T-helper 1 cell treated with Interleukin-12 subunit alpha and Interleukin-12 subunit beta and Interleukin-4 antibody, amounts not matched to agents 30 μg/mL and 1 μg/mL, for 36 hours (primary cell): ENCODE measurements around the gene ZNF324.
A peak's percentile ranks its signal among the peaks of the same experiment; 100 is the strongest.
"Not testable (repeated sequence)": the region's sequence is repeated elsewhere in the genome, so short reads cannot be mapped to it uniquely, and the experiment has no call there.

ENCODE experiments used
- H3K27ac Mint-ChIP-seq: one replicate; pipeline ENCODE4 v1.8.0; 2021; ENCODE audit warnings: mild to moderate bottlenecking, mixed read lengths
- H3K27me3 Mint-ChIP-seq: one replicate; pipeline ENCODE4 v1.8.0; 2021; ENCODE audit warnings: low read depth, mixed read lengths
- H3K36me3 Mint-ChIP-seq: one replicate; pipeline ENCODE4 v1.8.0; 2021; ENCODE audit warnings: low read depth, mixed read lengths
- H3K4me1 Mint-ChIP-seq: one replicate; pipeline ENCODE4 v1.8.0; 2021; ENCODE audit warnings: low read depth, mixed read lengths
- H3K4me3 Mint-ChIP-seq: one replicate; pipeline ENCODE4 v1.8.0; 2021; ENCODE audit warnings: mild to moderate bottlenecking, moderate library complexity, mixed read lengths
- H3K9me3 Mint-ChIP-seq: one replicate; pipeline ENCODE4 v1.8.0; 2021; ENCODE audit warnings: mixed read lengths

The ZNF324 gene

DNA sequence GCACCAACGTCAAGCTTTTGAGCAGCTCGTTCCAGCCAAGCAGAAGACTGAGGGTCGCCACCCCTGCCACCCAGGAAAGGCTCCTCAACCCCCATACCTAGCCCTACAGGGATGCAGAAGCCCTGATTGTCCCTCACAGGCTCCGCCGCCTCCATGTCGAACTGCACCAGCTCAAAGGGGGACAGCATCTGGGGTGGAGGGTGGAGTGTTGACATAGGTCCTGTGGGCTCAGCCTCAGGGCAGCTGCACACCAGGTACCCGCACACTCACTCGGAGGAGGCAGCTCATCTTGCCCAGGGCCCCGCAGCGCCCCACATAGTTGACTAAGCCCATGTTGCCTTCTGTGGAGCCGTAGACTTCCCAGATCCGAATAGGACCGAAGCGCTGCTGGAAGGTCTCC lies 33.4 kb downstream of the ZNF324 start:
- Mint-ChIP-seq H3K36me3 (no peaks in the 10 kb centered on the region), H3K27ac (no peak overlapping the region), H3K4me3 (no peak overlapping the region), H3K27me3 (no peaks in the 10 kb centered on the region), H3K9me3 (peaks cover 11% of the 10 kb centered on the region), H3K4me1 (peaks cover 19% of the 10 kb centered on the region)

DNA sequence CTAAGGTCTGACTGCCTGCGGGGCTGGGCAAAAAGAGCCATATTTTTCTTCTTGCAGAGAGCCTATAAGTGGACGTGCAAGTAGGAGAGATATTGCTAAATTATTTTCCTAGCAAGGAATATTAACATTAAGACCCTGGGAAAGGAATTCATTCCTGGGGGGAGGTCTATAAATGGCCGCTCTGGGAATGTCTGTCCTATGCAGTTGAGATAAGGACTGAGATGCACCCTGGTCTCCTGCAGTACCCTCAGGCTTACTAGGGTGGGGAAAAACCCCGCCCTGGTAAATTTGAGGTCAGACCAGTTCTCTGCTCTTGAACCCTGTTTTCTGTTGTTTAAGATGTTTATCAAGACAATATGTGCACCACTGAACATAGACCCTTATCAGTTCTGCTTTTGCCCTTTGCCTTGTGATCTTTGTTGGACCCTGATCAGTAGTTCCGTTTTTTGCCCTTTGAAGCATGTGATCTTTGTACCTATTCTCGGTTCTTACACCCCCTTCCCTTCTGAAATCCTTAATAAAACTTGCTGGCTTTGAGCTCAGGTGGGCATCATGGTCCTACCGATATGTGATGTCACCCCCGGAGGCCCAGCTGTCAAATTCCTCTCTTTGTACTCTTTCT lies 40.8 kb downstream of the ZNF324 start:
- not testable (repeated sequence) for H3K36me3 Mint-ChIP-seq, H3K4me1 Mint-ChIP-seq, H3K27ac Mint-ChIP-seq, H3K27me3 Mint-ChIP-seq, H3K4me3 Mint-ChIP-seq, H3K9me3 Mint-ChIP-seq

DNA sequence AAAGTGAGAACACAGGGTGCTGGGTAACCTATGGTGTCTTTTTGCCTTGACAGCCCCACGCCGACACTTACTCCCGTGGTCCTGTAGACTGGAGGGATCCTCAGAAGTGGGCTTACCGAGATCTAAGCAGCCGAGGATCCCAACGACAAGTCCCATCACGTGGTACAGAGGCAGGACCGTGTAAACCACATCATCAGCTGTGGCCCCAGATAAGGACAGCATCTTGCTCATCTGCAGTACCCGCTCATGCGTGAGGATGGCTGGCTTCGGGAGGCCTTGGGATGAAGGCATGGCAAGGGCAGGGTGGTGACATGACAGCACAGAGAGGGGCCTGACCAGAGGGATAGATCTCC lies 42.8 kb downstream of the ZNF324 start:
- Mint-ChIP-seq H3K36me3 (peaks cover 2% of the 10 kb centered on the region), H3K4me3 (no peak overlapping the region), H3K27me3 (no peaks in the 10 kb centered on the region), H3K9me3 (peaks cover 7% of the 10 kb centered on the region), H3K4me1 (peaks cover 6% of the 10 kb centered on the region), H3K27ac (no peak overlapping the region)

DNA sequence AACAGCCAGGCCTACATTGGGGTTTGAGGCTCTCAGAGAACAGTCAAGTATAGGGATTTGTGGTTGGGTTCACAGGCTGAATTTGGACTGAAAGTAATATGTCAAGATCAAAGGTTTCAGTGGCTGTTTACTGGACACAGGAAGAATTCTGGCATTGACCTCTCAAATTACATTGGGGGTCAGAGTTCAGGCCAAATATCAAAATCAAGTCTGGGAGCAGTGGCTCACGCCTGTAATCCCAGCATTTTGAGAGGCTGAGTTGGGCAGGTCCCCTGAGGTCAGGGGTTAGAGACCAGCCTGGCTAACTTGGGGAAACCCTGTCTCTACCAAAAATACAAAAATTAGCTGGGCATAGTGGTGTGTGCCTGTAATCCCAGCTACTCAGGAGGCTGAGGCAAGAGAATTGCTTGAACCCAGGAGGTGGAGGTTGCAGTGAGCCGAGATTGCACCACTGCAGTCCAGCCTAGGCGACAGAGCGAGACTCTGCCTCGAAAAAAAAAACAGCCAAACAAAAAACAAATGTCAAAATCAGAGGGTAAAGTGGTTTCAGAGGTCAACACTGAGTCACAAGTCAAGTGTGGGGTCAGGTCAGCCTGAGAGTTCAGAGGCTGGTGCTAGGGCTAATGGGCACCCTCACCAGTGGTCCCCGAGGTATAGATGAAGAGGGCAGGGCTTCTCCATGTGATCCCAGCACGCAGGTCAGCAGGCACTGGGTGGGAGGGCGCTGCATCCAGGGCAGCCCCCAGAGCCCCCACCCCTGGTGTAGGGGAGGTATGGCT lies 43.4 kb downstream of the ZNF324 start:
- peaks cover 7% of the 10 kb centered on the region for H3K9me3 Mint-ChIP-seq
- H3K27me3 Mint-ChIP-seq = no peaks in the 10 kb centered on the region
- H3K4me3 Mint-ChIP-seq = no peak overlapping the region
- peaks cover 9% of the 10 kb centered on the region for H3K4me1 Mint-ChIP-seq
- no peak overlapping the region for H3K27ac Mint-ChIP-seq
- H3K36me3 Mint-ChIP-seq = peaks cover 3% of the 10 kb centered on the region

DNA sequence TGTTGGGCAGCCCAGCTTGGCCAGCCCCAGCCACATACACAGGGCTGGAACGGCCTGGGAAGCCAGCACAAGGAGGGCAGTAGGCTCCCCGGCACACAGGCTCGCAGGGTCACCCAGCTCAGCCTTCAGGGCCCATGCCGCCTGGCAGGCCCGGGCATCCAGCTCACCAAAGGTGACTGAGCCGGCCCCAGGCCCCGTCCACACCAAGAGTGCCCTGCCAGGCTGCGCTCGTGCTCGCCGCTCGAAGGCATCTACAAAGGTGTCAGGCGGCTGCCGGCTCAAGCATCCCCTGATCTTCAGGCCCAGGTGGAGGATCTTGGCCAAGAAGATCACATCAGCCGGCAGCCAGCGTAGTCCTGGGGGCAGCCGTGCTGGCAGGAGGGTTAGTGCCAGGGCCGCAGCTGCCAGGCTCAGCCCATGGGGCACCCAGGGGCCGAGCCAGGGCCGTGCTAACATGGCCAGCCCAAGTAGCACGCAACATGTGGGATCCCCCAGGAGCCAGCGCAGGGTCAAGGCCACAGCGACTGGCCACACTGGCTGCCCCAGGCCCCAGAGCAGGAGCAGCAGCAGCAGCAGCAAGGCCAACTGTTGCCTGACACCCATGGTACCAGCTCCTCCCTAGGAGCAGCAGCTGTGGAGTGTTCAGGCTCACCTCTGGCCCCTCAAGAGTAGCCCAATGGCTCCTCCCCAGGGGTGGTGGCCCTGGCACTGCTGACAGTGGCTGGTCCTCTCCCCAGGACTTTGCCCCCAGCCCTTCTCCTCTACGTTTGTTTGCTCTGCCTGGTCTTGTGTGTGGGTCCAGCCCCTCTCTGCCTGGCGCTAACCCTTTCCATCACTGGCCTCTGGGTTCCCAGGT lies 44.7 kb downstream of the ZNF324 start, which contains the start of gene SLC27A5:
TSS of gene SLC27A5 (minus strand) at position 640 of the 856 bp plus-strand sequence. CDS start at position 603, 37 bp downstream.
- Mint-ChIP-seq H3K36me3 (peaks cover 11% of the 10 kb centered on the region), H3K4me3 (no peak within 1 kb of the TSS), H3K4me1 (peaks cover 18% of the 10 kb centered on the region), H3K27ac (no peak within 1 kb of the TSS), H3K27me3 (no peaks in the 10 kb centered on the region), H3K9me3 (peaks cover 7% of the 10 kb centered on the region)

DNA sequence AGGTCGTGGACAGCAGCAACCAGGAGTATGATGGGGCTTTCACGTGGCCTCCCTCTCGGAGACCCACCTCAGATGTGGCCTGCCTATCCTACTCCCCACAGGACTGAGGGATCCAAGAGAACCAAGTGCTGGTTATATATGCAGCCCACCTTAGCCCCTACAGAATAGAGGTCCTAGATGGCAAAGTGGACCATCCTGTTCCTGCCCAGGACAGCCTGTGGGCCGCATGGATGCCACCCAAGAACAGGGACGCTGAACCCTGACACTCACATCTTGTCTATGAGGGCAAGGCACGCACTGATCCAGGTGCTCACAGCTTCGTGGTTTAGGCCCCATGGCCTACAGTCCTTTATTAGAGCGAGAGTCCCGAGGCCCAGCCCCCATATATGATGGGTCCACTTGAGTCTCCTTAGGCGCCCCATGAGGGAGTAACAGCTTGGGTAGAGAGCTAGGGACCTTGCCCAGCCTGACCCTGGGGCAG lies 46.4 kb downstream of the ZNF324 start:
- Mint-ChIP-seq H3K4me3 (peak overlapping the region; percentile 86), H3K4me1 (peaks cover 25% of the 10 kb centered on the region), H3K9me3 (no peaks in the 10 kb centered on the region), H3K27ac (peak overlapping the region; percentile 82), H3K27me3 (no peaks in the 10 kb centered on the region), H3K36me3 (peaks cover 12% of the 10 kb centered on the region)

DNA sequence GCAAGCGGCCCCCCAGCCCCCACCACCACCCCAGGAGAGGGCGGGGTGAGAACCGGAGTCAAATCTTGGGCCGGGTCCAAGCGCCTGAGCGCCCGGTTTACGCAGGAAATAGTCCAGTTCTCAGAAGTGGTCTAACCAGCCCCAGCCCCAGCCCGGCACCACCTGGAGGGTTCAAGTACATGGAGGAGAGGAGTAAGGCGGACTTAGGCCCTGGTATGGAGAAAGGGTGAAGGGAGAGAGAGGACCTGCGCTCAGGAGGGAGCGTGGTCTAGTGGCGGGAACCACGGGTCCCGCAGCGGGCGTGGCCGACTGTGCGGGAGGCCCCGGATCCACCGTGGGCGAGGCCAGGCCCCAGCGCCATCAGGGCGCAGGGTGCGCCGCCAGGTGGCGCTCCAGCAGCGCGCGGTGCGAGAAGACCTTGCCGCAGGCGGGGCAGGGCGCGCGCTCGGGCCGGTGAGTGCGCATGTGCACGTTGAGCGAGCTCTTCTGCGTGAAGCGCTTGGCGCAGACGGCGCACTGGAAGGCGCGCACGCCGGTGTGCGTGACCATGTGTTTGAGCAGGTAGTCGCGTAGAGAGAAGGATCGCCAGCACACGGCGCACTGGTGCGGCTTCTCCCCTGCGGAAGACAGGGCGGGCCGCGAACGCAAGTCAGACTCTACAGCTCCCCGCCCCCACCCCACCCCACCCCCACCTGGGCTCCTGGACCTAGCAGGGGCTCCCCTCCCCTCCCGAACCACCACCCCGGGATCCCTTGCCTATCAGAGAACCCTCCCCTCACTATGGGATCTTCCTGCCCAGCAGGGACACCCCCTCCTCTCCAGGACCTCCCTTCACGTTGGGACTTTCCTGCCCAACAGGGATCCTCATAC lies 47.0 kb downstream of the ZNF324 start:
- Mint-ChIP-seq H3K9me3 (no peaks in the 10 kb centered on the region), H3K4me1 (peaks cover 30% of the 10 kb centered on the region)

DNA sequence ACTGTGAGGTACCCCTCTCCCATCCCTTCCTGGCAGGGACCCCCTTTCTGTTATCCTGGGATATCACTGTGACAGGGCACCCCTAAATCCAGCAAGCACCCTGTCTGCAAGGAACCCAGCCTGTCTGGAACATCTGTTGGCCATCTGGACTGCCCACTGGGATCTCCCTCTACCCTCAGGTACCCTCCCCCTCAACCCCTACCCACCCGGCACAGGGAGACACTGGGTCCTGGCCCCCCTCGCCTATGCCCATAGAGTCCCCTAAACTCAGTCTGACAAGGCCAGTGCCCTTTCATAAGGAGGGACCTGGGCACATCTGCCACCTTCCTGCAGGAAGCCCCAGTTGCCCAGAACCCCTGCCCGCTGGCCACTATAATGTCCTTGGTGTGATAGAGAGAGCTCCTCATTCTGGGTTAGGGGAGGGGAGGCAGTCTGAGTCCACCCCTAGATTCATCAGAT lies 47.7 kb downstream of the ZNF324 start:
- Mint-ChIP-seq H3K4me1 (peaks cover 33% of the 10 kb centered on the region), H3K36me3 (peaks cover 16% of the 10 kb centered on the region), H3K27ac (peak overlapping the region; percentile 93), H3K27me3 (no peaks in the 10 kb centered on the region), H3K9me3 (no peaks in the 10 kb centered on the region), H3K4me3 (peak overlapping the region; percentile 86)

More for the DNA sequence above, 47.0 kb downstream of the ZNF324 start:
- peak overlapping the region; percentile 86 for H3K4me3 Mint-ChIP-seq
- H3K27me3 Mint-ChIP-seq = no peaks in the 10 kb centered on the region
- H3K27ac Mint-ChIP-seq = peak overlapping the region; percentile 93
- H3K36me3 Mint-ChIP-seq = peaks cover 14% of the 10 kb centered on the region

DNA sequence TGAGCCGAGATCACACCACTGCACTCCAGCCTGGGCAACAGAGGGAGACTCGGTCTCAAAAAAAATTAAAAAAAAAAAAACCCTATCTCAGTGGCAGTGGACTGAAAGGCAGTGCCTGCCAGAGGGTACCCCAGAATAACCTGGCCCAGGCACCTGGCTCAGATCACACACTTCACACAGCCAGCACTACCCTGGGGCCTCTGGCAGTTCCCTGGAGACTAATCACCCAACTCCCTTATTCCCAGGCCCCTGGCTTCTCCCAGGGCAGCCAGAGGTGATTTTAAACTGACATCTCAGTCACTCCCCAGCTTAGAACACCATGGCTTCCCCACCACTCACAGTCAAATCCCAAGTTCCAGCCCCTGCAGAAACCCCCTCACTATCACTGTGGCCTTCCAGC lies 48.4 kb downstream of the ZNF324 start:
- no peaks in the 10 kb centered on the region for H3K27me3 Mint-ChIP-seq
- peaks cover 37% of the 10 kb centered on the region for H3K4me1 Mint-ChIP-seq
- no peaks in the 10 kb centered on the region for H3K9me3 Mint-ChIP-seq
- H3K36me3 Mint-ChIP-seq = peaks cover 16% of the 10 kb centered on the region
- H3K27ac Mint-ChIP-seq = peak overlapping the region; percentile 57
- peak overlapping the region; percentile 52 for H3K4me3 Mint-ChIP-seq

DNA sequence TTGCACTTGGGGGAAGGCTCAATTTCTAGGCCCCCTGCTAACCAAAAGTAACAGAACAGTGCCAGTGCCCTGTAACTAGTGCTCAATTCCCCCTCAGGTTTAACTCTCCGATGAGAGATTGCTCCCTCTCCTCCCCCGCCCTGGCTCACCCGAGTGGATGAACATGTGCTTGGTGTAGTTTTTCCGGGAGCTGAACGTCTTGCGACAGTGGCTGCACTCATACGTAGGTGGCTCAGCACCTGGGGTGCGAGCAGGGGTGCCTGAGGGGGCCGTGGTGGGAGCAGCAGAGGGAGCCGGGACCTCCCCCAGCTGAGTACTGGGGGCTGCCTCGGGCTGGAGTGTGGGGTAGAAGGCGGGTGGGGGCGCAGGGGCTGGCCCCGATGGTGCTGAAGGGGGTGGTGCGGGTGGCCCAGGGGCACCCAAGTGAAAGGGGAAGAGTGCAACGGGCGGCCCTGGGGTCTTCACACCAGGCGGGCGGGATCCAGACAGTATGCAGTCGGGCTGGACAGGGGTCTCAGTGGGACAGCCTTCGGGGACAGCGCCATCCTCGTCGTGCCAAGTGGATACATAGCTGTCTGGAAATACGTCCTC lies 49.5 kb downstream of the ZNF324 start:
- Mint-ChIP-seq H3K36me3 (peaks cover 15% of the 10 kb centered on the region), H3K4me3 (peak overlapping the region; percentile 52), H3K9me3 (no peaks in the 10 kb centered on the region), H3K4me1 (peaks cover 41% of the 10 kb centered on the region), H3K27me3 (no peaks in the 10 kb centered on the region), H3K27ac (no peak overlapping the region)

DNA sequence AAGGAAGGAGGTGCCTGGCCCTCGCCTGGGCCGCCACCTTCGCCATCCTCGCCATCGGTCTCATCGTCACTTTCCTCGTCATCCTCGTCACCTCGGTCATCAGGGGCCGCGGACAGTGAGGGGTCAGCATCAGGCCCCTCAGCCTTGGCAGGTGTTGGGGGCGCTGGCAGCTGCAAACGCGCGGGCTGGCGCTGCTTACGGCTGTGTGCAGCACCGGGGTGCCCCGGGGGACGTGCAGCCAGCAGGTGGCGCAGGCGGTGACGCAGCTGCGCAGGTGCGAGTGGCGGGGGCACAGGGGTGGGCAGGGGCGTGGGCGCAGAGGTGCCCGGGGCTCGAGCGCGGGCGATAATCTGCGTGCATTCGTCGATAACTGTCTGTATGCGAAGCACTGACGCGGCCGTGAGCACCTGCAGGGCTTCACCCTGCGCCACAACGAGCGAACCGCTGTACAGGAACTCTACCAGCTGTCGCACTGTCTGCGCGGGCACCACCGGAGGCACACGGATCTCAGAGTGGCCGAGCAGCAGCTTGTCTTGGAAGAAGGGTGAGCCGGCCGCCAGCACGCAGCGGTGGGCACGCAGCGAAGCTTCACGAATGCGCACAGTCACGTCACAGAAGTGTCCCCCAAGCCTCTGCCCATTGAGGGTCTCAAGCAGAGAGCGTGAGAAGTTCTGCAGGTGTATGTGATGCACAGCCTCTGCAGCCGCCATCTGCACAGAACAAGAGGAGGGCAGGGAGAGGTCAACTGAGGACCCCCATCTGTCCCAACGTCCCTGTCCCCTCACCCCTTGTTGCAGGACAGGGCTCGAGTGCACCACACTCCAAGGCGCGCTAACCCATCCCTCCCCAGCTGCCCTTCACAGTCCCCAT lies 50.3 kb downstream of the ZNF324 start:
- H3K27me3 Mint-ChIP-seq = no peaks in the 10 kb centered on the region
- H3K36me3 Mint-ChIP-seq = peaks cover 15% of the 10 kb centered on the region
- H3K27ac Mint-ChIP-seq = no peak overlapping the region
- no peaks in the 10 kb centered on the region for H3K9me3 Mint-ChIP-seq
- no peak overlapping the region for H3K4me3 Mint-ChIP-seq
- peaks cover 41% of the 10 kb centered on the region for H3K4me1 Mint-ChIP-seq

DNA sequence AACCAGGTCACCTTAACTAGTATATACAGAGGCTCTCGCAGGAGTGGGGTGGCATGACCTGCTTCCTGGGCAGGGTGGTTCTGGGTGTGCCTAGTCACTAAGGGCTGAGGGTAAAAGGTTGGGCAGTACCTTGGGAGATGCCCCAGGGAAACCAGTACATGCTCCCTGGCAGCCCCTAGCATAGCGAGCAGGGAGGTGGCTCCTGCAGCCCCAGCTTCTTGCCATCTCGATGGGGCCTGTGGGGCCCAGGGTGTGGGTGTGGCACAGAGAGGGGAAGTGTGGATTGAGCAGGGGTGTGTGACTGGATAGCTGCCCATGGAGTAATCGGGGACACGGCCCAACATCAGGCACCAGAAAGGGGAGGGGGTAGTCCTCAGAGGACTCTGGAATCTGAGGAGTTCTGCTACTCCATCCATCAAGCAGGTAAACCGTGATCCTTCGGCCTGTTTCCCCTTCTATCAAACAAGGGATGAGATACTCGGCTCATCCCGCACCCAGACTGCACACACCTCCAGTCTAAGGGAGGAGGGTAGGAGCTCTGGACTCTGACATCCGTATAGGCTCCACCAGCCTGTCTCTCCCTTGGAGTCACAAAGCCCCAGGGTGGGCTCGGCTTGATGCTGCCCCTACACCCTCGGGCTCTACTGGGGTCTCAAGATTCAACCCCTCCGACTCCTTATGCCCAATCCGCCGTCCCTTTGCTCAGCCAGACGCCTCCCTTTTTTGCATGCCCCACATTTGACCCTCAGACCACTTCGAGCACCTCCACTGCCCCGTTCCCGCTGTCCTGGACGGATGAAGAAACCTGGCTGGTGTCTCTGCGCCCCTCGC lies 51.6 kb downstream of the ZNF324 start:
- H3K27me3 Mint-ChIP-seq = no peaks in the 10 kb centered on the region
- peak overlapping the region; percentile 100 for H3K4me3 Mint-ChIP-seq
- H3K27ac Mint-ChIP-seq = peak overlapping the region; percentile 97
- no peaks in the 10 kb centered on the region for H3K9me3 Mint-ChIP-seq
- H3K4me1 Mint-ChIP-seq = peaks cover 41% of the 10 kb centered on the region
- peaks cover 15% of the 10 kb centered on the region for H3K36me3 Mint-ChIP-seq
